ENCODE results near the gene CXCR6. TPM values are rescaled to one million over a fixed set of nuclear protein-coding genes. Genes with fewer than 3 reads are reported as not detected.

CXCR6 gene
- total RNA-seq, 1 experiment from 2014 or later: not detected

GRCh38 chr3:45937206-45938042 lies 5.8 kb upstream of the CXCR6 start:
- peaks cover 7% of the 10 kb centered on the region for H3K9me3 Mint-ChIP-seq (ENCODE audit: unreplicated experiment)
- no peak for DNase-seq (ENCODE audit: unreplicated experiment)
- BruUV-seq (replicated peaks): no TSS peak
- H3K27me3 Mint-ChIP-seq (ENCODE audit: insufficient read depth, unreplicated experiment): no peaks in the 10 kb centered on the region
- intact Hi-C loops (cut with micrococcal nuclease): loop anchor here (1.0 to 10.0 kb wide), 5 partner anchors 142 to 900 kb away; partner anchors contain the start of gene CCR1
- H3K27ac Mint-ChIP-seq (ENCODE audit: low read depth, unreplicated experiment): no peak overlapping the region
- TF ChIP-seq CTCF (IDR thresholded peaks at IDR 0.05; ENCODE audit: unreplicated experiment): no peak
- CTCF ChIA-PET: interaction anchor here (0.6 to 9.6 kb wide), 16 partner anchors 9 to 492 kb away, joined by 3 to 241 read pairs (median 5); no protein-coding TSS in a partner anchor
- POLR2A ChIA-PET: interaction anchor here (0.7 to 1.6 kb wide), 2 partner anchors 142 to 441 kb away, joined by 3 to 6 read pairs; no protein-coding TSS in a partner anchor
- peaks cover 6% of the 10 kb centered on the region for H3K4me1 Mint-ChIP-seq (ENCODE audit: insufficient read depth, unreplicated experiment)
- H3K4me3 Mint-ChIP-seq (ENCODE audit: unreplicated experiment): no peak overlapping the region
- H3K36me3 Mint-ChIP-seq (ENCODE audit: insufficient read depth, unreplicated experiment): peaks cover 34% of the 10 kb centered on the region

- DNase-seq (ENCODE audit: unreplicated experiment): no peak
- peaks cover 34% of the 10 kb centered on the region for H3K36me3 Mint-ChIP-seq (ENCODE audit: insufficient read depth, unreplicated experiment)
- no peak overlapping the region for H3K27ac Mint-ChIP-seq (ENCODE audit: low read depth, unreplicated experiment)
- ChIA-PET CTCF (interaction anchor here (0.5 to 9.6 kb wide), 36 partner anchors 9 to 902 kb away, joined by 3 to 241 read pairs (median 5); partner anchors contain the start of gene CCR5), POLR2A (interaction anchor here (0.6 to 1.6 kb wide), 3 partner anchors 142 to 440 kb away, joined by 4 to 6 read pairs (median 6); no protein-coding TSS in a partner anchor)
- no peak for TF ChIP-seq CTCF (IDR thresholded peaks at IDR 0.05; ENCODE audit: unreplicated experiment)
- H3K9me3 Mint-ChIP-seq (ENCODE audit: unreplicated experiment): peaks cover 7% of the 10 kb centered on the region
- intact Hi-C loops (cut with micrococcal nuclease): loop anchor here (1.0 to 10.0 kb wide), 5 partner anchors 141 to 901 kb away; partner anchors contain the start of gene CCR1
- no TSS peak for BruUV-seq (replicated peaks)
- H3K4me3 Mint-ChIP-seq (ENCODE audit: unreplicated experiment): no peak overlapping the region
- no peaks in the 10 kb centered on the region for H3K27me3 Mint-ChIP-seq (ENCODE audit: insufficient read depth, unreplicated experiment)
- H3K4me1 Mint-ChIP-seq (ENCODE audit: insufficient read depth, unreplicated experiment): peaks cover 6% of the 10 kb centered on the region
These were observed 5.2 kb upstream of the CXCR6 start for GRCh38 chr3:45938043-45938435.

GRCh38 chr3:45938864-45939263 lies 4.4 kb upstream of the CXCR6 start:
- intact Hi-C loops (cut with micrococcal nuclease): loop anchor here (1.0 to 10.0 kb wide), 5 partner anchors 140 to 902 kb away; partner anchors contain the start of gene CCR1
- ChIA-PET CTCF (interaction anchor here (0.5 to 9.6 kb wide), 43 partner anchors 9 to 903 kb away, joined by 3 to 241 read pairs (median 4); partner anchors contain the start of gene CCR5), POLR2A (interaction anchor here (0.6 to 1.6 kb wide), 5 partner anchors 9 to 439 kb away, joined by 3 to 6 read pairs (median 5); partner anchors contain the start of gene LZTFL1)
- H3K9me3 Mint-ChIP-seq (ENCODE audit: unreplicated experiment): peaks cover 7% of the 10 kb centered on the region
- peak; percentile 82 for DNase-seq (ENCODE audit: unreplicated experiment)
- peaks cover 33% of the 10 kb centered on the region for H3K36me3 Mint-ChIP-seq (ENCODE audit: insufficient read depth, unreplicated experiment)
- BruUV-seq (replicated peaks): no TSS peak
- peaks cover 6% of the 10 kb centered on the region for H3K4me1 Mint-ChIP-seq (ENCODE audit: insufficient read depth, unreplicated experiment)
- TF ChIP-seq CTCF (IDR thresholded peaks at IDR 0.05; ENCODE audit: unreplicated experiment): peak; percentile 79
- no peaks in the 10 kb centered on the region for H3K27me3 Mint-ChIP-seq (ENCODE audit: insufficient read depth, unreplicated experiment)
- no peak overlapping the region for H3K4me3 Mint-ChIP-seq (ENCODE audit: unreplicated experiment)
- no peak overlapping the region for H3K27ac Mint-ChIP-seq (ENCODE audit: low read depth, unreplicated experiment)

GRCh38 chr3:45939341-45939771 lies 3.9 kb upstream of the CXCR6 start:
- Mint-ChIP-seq H3K36me3 (ENCODE audit: insufficient read depth, unreplicated experiment) (peaks cover 28% of the 10 kb centered on the region), H3K9me3 (ENCODE audit: unreplicated experiment) (peaks cover 7% of the 10 kb centered on the region), H3K27ac (ENCODE audit: low read depth, unreplicated experiment) (no peak overlapping the region), H3K4me3 (ENCODE audit: unreplicated experiment) (no peak overlapping the region), H3K27me3 (ENCODE audit: insufficient read depth, unreplicated experiment) (no peaks in the 10 kb centered on the region), H3K4me1 (ENCODE audit: insufficient read depth, unreplicated experiment) (peaks cover 6% of the 10 kb centered on the region)
- POLR2A ChIA-PET: interaction anchor here (0.6 to 1.6 kb wide), 5 partner anchors 8 to 439 kb away, joined by 3 to 6 read pairs (median 5); partner anchors contain the start of gene LZTFL1
- TF ChIP-seq CTCF (IDR thresholded peaks at IDR 0.05; ENCODE audit: unreplicated experiment): no peak
- no TSS peak for BruUV-seq (replicated peaks)
- CTCF ChIA-PET: interaction anchor here (0.6 to 9.6 kb wide), 34 partner anchors 9 to 445 kb away, joined by 3 to 241 read pairs (median 5); partner anchors contain the start of gene CCR5
- peak; percentile 14 for DNase-seq (ENCODE audit: unreplicated experiment)
- intact Hi-C loops (cut with micrococcal nuclease): loop anchor here (2.0 to 10.0 kb wide), 4 partner anchors 265 to 902 kb away; partner anchors contain the start of gene CCR1

All from MCF 10A (cell line).